Thyroid gland (tissue), 4 donors: ENCODE data around the gene SRGAP1.

ENCODE experiments used
- POLR2A ChIP-seq, 2 donors: fragments of 450-650 bp; IDR thresholded peaks; one replicate each; pipeline ENCODE4 v1.6.1; 2017; ENCODE audit warnings: antibody characterized with exemption in 2 of 2, mild to moderate bottlenecking in 2 of 2, moderate library complexity in 1 of 2
- TF ChIP-seq, protein P1 (sequence below), 6 experiments: fragments of 200-600 bp in 3 of 6; fragments of 450-650 bp in 3 of 6; sonication (generic) in 3 of 6; IDR thresholded peaks; one replicate each; pipeline ENCODE4 v1.5.1; 2016 to 2019; ENCODE audit warnings: antibody characterized with exemption in 6 of 6, mild to moderate bottlenecking in 2 of 6, inconsistent platforms in 1 of 6, moderate library complexity in 1 of 6

DNA sequence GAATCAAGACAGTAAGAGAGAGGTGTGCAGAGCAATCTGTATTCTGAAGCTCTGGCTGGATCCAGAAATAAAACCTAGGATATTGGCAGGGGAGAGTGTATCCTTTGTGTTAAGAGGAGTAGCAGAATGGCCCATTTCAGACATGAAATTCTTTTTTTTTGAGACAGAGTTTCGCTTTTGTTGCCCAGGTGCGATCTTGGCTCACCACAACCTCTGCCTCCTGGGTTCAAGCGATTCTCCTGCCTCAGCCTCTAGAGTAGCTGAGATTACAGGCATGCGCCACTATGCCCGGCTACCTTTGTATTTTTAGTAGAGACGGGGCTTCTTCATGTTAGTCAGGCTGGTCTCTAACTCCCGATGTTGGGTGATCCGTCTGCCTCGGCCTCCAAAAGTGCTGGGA lies 6.1 kb upstream of the SRGAP1 start:
- TF ChIP-seq, protein P1, sequence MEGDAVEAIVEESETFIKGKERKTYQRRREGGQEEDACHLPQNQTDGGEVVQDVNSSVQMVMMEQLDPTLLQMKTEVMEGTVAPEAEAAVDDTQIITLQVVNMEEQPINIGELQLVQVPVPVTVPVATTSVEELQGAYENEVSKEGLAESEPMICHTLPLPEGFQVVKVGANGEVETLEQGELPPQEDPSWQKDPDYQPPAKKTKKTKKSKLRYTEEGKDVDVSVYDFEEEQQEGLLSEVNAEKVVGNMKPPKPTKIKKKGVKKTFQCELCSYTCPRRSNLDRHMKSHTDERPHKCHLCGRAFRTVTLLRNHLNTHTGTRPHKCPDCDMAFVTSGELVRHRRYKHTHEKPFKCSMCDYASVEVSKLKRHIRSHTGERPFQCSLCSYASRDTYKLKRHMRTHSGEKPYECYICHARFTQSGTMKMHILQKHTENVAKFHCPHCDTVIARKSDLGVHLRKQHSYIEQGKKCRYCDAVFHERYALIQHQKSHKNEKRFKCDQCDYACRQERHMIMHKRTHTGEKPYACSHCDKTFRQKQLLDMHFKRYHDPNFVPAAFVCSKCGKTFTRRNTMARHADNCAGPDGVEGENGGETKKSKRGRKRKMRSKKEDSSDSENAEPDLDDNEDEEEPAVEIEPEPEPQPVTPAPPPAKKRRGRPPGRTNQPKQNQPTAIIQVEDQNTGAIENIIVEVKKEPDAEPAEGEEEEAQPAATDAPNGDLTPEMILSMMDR (IDR thresholded peaks at IDR 0.05) = no peak
- no peak for TF ChIP-seq POLR2A (IDR thresholded peaks at IDR 0.05)
